Panc1 (cell line): ENCODE data around the gene ADGRG3. TPM values are rescaled to one million over a fixed set of nuclear protein-coding genes. Genes with fewer than 3 reads are reported as not detected.
"Not testable (repeated sequence)": the region's sequence is repeated elsewhere in the genome, so short reads cannot be mapped to it uniquely, and the experiment has no call there.

Source experiments
- ATAC-seq: fragments of 200-7000 bp; cut with Tn5 transposase; 2 replicates; pipeline ENCODE4 v1.9.1; 2020; ENCODE audit warnings: mild to moderate bottlenecking, moderate library complexity
- BruUV-seq: library from RNA; stranded (reverse); fragments of 400-500 nt; replicated peaks from 2 replicates; lab custom pipeline; 2021; lab: Mats Ljungman, UMichigan
- CTCF ChIA-PET: fragments of 300-600 bp; sonication (Branson Sonifier 250); formaldehyde crosslinking; loops from one replicate; lab custom pipeline; 2022; ENCODE audit warnings: antibody characterized with exemption; lab: Charles Lee
- POLR2A ChIA-PET: fragments of 300-600 bp; sonication (Branson Sonifier 250); formaldehyde crosslinking; loops from one replicate; lab custom pipeline; 2022; ENCODE audit warnings: antibody characterized with exemption; lab: Charles Lee
- DNase-seq: peaks from one replicate; pipeline ENCODE4 v3.0.0-alpha.2; 2010; ENCODE audit warnings: low read depth, low spot score
- H3K27ac ChIP-seq: 2 replicates; pipeline ENCODE4 v1.5.1; 2011; ENCODE audit warnings: mild to moderate bottlenecking, low read length, inconsistent platforms
- H3K27me3 ChIP-seq: fragments of 200-500 bp; sonication (Bioruptor generic); 2 replicates; pipeline ENCODE4 v1.6.0; 2014; ENCODE audit warnings: low read length, inconsistent platforms; ENCODE audit not compliant: control insufficient read depth, insufficient read depth
- H3K36me3 ChIP-seq: fragments of 200-500 bp; sonication (Bioruptor generic); 2 replicates; pipeline ENCODE4 v1.5.1; 2014; ENCODE audit warnings: inconsistent platforms, mild to moderate bottlenecking, low read length, moderate library complexity; ENCODE audit not compliant: control insufficient read depth, insufficient read depth
- H3K4me1 ChIP-seq: 2 replicates; pipeline ENCODE4 v1.5.1; 2011; ENCODE audit warnings: inconsistent platforms, mild to moderate bottlenecking, low read length, moderate library complexity; ENCODE audit not compliant: control insufficient read depth, insufficient read depth
- H3K4me3 ChIP-seq, 2 experiments: 2 replicates each; pipeline ENCODE4 v1.5.1; 2011 to 2012; ENCODE audit warnings: low read depth in 2 of 2, low read length in 2 of 2, mild to moderate bottlenecking in 2 of 2, inconsistent platforms in 1 of 2, moderate library complexity in 1 of 2
- H3K9me3 ChIP-seq: fragments of 200-500 bp; sonication (Bioruptor generic); 2 replicates; pipeline ENCODE4 v1.5.1; 2014; ENCODE audit warnings: low read depth, mild to moderate bottlenecking, inconsistent platforms, low read length, moderate library complexity; ENCODE audit not compliant: control insufficient read depth, insufficient read depth
- POLR2AphosphoS5 ChIP-seq: IDR thresholded peaks from 2 replicates; pipeline ENCODE4 v1.6.1; 2012; ENCODE audit warnings: mild to moderate bottlenecking, low read depth, low read length, moderate library complexity
- SIN3A ChIP-seq: IDR thresholded peaks from 2 replicates; pipeline ENCODE4 v1.6.1; 2012; ENCODE audit warnings: low read depth, mild to moderate bottlenecking, low read length, moderate library complexity, borderline replicate concordance; ENCODE audit not compliant: insufficient read depth
- TCF7L2 ChIP-seq: IDR thresholded peaks from 2 replicates; pipeline ENCODE4 v1.6.1; 2011; ENCODE audit warnings: mild to moderate bottlenecking, low read depth, low read length, inconsistent platforms
- in situ Hi-C: cut with HindIII; loops from 2 replicates; pipeline ENCODE4 v1.10.0; 2016; ENCODE audit warnings: low sequenced_read_pairs, low pct_unique_long_range_greater_than_20kb
- intact Hi-C: fragments of 100-400 bp; cut with micrococcal nuclease; formaldehyde crosslinking; loops from one replicate; pipeline ENCODE4 v1.10.0; 2022; ENCODE audit not compliant: unreplicated experiment
- total RNA-seq: library from RNA; stranded (reverse); gene quantifications from one replicate; pipeline ENCODE4 v1.2.1, GENCODE V29; 2021; ENCODE audit not compliant: unreplicated experiment
- TF ChIP-seq, protein P1 (sequence below): fragments of 450-650 bp; IDR thresholded peaks from 2 replicates; pipeline ENCODE4 v1.5.1; 2017; ENCODE audit warnings: mild to moderate bottlenecking
- TF ChIP-seq, protein P2 (sequence below), 2 experiments: IDR thresholded peaks; 2 replicates each; pipeline ENCODE4 v1.6.1; 2011 to 2012; ENCODE audit warnings: low read depth in 2 of 2, control low read depth in 1 of 2, low read length in 1 of 2, mild to moderate bottlenecking in 1 of 2, moderate library complexity in 1 of 2; ENCODE audit not compliant: insufficient read depth in 1 of 2

Gene ADGRG3
- total RNA-seq, 1 experiment from 2014 or later = not detected

DNA sequence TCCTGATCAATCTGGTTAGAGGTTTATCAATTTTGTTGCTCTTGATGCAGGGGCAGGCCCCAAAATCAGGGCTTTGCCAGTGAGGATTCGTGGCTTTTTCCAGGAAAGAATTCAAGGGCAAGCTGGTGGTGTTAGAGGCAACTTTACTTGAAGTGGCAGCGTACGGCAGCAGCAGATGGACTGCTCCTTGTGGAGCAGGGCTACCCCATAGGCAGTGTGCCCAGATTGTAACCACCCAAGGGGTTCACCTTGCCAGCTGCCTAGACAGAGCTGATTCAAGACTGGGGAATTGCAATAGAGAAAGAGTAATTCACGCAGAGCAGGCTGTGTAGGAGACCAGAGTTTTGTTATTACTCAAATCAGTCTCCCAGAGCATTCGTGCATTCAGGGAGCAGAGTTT is 43.2 kb downstream of the ADGRG3 start:
- Histone ChIP-seq H3K9me3 (no peaks in the 10 kb centered on the region), H3K4me1 (no peaks in the 10 kb centered on the region), H3K4me3 (no peak overlapping the region), H3K27ac (no peak overlapping the region), H3K27me3 (no peaks in the 10 kb centered on the region; the same call in 1 of the 2 replicates), H3K36me3 (no peaks in the 10 kb centered on the region)
- DNase-seq (no peak), ATAC-seq (no peak)
- intact Hi-C loops (no loop called here), in situ Hi-C loops (no loop called here)
- TF ChIP-seq, protein P1, sequence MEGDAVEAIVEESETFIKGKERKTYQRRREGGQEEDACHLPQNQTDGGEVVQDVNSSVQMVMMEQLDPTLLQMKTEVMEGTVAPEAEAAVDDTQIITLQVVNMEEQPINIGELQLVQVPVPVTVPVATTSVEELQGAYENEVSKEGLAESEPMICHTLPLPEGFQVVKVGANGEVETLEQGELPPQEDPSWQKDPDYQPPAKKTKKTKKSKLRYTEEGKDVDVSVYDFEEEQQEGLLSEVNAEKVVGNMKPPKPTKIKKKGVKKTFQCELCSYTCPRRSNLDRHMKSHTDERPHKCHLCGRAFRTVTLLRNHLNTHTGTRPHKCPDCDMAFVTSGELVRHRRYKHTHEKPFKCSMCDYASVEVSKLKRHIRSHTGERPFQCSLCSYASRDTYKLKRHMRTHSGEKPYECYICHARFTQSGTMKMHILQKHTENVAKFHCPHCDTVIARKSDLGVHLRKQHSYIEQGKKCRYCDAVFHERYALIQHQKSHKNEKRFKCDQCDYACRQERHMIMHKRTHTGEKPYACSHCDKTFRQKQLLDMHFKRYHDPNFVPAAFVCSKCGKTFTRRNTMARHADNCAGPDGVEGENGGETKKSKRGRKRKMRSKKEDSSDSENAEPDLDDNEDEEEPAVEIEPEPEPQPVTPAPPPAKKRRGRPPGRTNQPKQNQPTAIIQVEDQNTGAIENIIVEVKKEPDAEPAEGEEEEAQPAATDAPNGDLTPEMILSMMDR = no peak
- TF ChIP-seq SIN3A (no peak), TCF7L2 (no peak)
- BruUV-seq = no TSS peak
- ChIA-PET POLR2A (no interaction called here), CTCF (interaction anchor here (0.5 kb wide), 1 partner anchor 190 kb away, joined by 6 read pairs; no protein-coding TSS in a partner anchor)

DNA sequence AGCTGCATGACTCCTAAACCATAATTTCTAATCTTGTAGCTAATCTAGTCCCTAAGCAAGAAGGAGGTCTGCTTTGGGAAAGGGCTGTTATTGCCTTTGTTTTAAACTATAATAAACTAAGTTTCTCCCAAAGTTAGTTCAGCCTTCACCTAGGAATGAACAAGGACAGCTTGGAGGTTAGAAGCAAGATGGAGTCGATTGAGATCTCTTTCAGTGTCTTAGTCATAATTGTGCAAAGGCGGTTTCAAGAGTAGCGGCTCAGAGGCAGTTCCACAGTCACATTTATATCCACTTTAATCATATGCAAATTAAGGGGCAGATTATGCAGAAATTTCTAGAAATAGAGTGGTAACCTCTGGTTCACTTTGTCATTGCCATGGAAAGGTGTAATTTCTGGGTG is 43.9 kb downstream of the ADGRG3 start:
- no peak overlapping the region for H3K4me3 ChIP-seq
- H3K4me1 ChIP-seq = no peaks in the 10 kb centered on the region
- ATAC-seq (no peak), DNase-seq (no peak)
- no peaks in the 10 kb centered on the region for H3K36me3 ChIP-seq
- no peak overlapping the region for H3K27ac ChIP-seq
- in situ Hi-C loops (no loop called here), intact Hi-C loops (no loop called here)
- H3K27me3 ChIP-seq = no peaks in the 10 kb centered on the region; the same call in 1 of the 2 replicates
- ChIA-PET CTCF (interaction anchor here (0.5 kb wide), 1 partner anchor 191 kb away, joined by 6 read pairs; no protein-coding TSS in a partner anchor), POLR2A (no interaction called here)
- no TSS peak for BruUV-seq
- TF ChIP-seq POLR2AphosphoS5 = no peak
- TF ChIP-seq, protein P2, sequence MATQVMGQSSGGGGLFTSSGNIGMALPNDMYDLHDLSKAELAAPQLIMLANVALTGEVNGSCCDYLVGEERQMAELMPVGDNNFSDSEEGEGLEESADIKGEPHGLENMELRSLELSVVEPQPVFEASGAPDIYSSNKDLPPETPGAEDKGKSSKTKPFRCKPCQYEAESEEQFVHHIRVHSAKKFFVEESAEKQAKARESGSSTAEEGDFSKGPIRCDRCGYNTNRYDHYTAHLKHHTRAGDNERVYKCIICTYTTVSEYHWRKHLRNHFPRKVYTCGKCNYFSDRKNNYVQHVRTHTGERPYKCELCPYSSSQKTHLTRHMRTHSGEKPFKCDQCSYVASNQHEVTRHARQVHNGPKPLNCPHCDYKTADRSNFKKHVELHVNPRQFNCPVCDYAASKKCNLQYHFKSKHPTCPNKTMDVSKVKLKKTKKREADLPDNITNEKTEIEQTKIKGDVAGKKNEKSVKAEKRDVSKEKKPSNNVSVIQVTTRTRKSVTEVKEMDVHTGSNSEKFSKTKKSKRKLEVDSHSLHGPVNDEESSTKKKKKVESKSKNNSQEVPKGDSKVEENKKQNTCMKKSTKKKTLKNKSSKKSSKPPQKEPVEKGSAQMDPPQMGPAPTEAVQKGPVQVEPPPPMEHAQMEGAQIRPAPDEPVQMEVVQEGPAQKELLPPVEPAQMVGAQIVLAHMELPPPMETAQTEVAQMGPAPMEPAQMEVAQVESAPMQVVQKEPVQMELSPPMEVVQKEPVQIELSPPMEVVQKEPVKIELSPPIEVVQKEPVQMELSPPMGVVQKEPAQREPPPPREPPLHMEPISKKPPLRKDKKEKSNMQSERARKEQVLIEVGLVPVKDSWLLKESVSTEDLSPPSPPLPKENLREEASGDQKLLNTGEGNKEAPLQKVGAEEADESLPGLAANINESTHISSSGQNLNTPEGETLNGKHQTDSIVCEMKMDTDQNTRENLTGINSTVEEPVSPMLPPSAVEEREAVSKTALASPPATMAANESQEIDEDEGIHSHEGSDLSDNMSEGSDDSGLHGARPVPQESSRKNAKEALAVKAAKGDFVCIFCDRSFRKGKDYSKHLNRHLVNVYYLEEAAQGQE (IDR thresholded peaks at IDR 0.05; ENCODE audit: insufficient read depth in 1 of 2, low read depth in 2 of 2, low read length in 1 of 2) = no peak
- TF ChIP-seq, protein P1 = no peak
- TF ChIP-seq SIN3A = no peak
- TF ChIP-seq TCF7L2 = no peak
- no peaks in the 10 kb centered on the region for H3K9me3 ChIP-seq

DNA sequence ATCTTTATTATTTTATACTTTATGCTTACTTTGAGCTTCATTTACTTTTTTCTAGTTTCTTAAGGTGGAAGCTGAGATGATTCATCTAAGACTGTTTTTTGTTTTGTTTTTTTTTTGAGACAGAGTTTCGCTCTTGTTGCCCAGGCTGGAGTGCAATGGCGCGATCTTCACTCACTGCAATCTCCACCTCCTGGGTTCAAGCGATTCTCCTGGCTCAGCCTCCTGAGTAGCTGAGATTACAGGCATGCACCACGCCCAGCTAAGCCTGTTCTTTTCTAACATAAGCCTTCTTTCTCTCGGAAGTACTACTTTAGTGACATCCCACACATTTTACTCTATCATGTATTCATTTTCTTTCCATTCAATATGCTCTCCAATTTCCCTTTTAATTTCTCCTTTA is 44.5 kb downstream of the ADGRG3 start:
- POLR2A ChIA-PET, H3K4me1 ChIP-seq, intact Hi-C loops, DNase-seq, ATAC-seq, BruUV-seq, in situ Hi-C loops, H3K27ac ChIP-seq, H3K36me3 ChIP-seq, H3K27me3 ChIP-seq, H3K9me3 ChIP-seq, H3K4me3 ChIP-seq: not testable (repeated sequence)
- CTCF ChIA-PET = interaction anchor here (0.6 kb wide), 1 partner anchor 86 kb away, joined by 3 read pairs; no protein-coding TSS in a partner anchor
